ENCODE results near the gene OGN.

Gene OGN

GRCh38 chr9:92402360-92402759 is 2.0 kb downstream of the OGN start:
- no peak overlapping the region for H3K4me3 Mint-ChIP-seq
- no peak for DNase-seq
- peaks cover 16% of the 10 kb centered on the region for H3K9me3 Mint-ChIP-seq
- H3K36me3 Mint-ChIP-seq (ENCODE audit: low read depth): peaks cover 10% of the 10 kb centered on the region
- peaks cover 18% of the 10 kb centered on the region for H3K4me1 Mint-ChIP-seq
- H3K27ac Mint-ChIP-seq: no peak overlapping the region
- TF ChIP-seq CTCF (IDR thresholded peaks at IDR 0.05): no peak
- H3K27me3 Mint-ChIP-seq (ENCODE audit: low read depth, poor library complexity): no peaks in the 10 kb centered on the region

- Mint-ChIP-seq H3K27ac (no peak overlapping the region), H3K4me1 (no peaks in the 10 kb centered on the region), H3K27me3 (ENCODE audit: low read depth, poor library complexity) (peaks cover 3% of the 10 kb centered on the region), H3K4me3 (no peak overlapping the region), H3K9me3 (peaks cover 16% of the 10 kb centered on the region), H3K36me3 (ENCODE audit: low read depth) (peaks cover 10% of the 10 kb centered on the region)
- TF ChIP-seq CTCF (IDR thresholded peaks at IDR 0.05): no peak
- DNase-seq: no peak
Measured at GRCh38 chr9:92397853-92398252, 6.5 kb downstream of the OGN start.

- Mint-ChIP-seq H3K36me3 (ENCODE audit: low read depth) (peaks cover 10% of the 10 kb centered on the region), H3K9me3 (peaks cover 16% of the 10 kb centered on the region)
Measured at GRCh38 chr9:92395617-92396016, 8.8 kb downstream of the OGN start.

GRCh38 chr9:92393686-92394085 is 10.7 kb downstream of the OGN start:
- Mint-ChIP-seq H3K4me3 (no peak overlapping the region), H3K27ac (no peak overlapping the region), H3K9me3 (peaks cover 12% of the 10 kb centered on the region), H3K4me1 (no peaks in the 10 kb centered on the region), H3K27me3 (ENCODE audit: low read depth, poor library complexity) (peaks cover 3% of the 10 kb centered on the region), H3K36me3 (ENCODE audit: low read depth) (peaks cover 10% of the 10 kb centered on the region)
- no peak for TF ChIP-seq CTCF (IDR thresholded peaks at IDR 0.05)
- no peak for DNase-seq

More at GRCh38 chr9:92395617-92396016, 8.8 kb downstream of the OGN start:
- Mint-ChIP-seq H3K27ac (no peak overlapping the region), H3K27me3 (ENCODE audit: low read depth, poor library complexity) (peaks cover 3% of the 10 kb centered on the region), H3K4me3 (no peak overlapping the region), H3K4me1 (no peaks in the 10 kb centered on the region)
- DNase-seq: no peak
- TF ChIP-seq CTCF (IDR thresholded peaks at IDR 0.05): no peak

- no peak for TF ChIP-seq CTCF (IDR thresholded peaks at IDR 0.05)
- H3K4me3 Mint-ChIP-seq: no peak overlapping the region
- H3K9me3 Mint-ChIP-seq: peaks cover 3% of the 10 kb centered on the region
- peaks cover 1% of the 10 kb centered on the region for H3K36me3 Mint-ChIP-seq (ENCODE audit: low read depth)
- peaks cover 3% of the 10 kb centered on the region for H3K27me3 Mint-ChIP-seq (ENCODE audit: low read depth, poor library complexity)
- no peak for DNase-seq
- H3K27ac Mint-ChIP-seq: no peak overlapping the region
- no peaks in the 10 kb centered on the region for H3K4me1 Mint-ChIP-seq
Measured at GRCh38 chr9:92392690-92393089, 11.7 kb downstream of the OGN start.

- no peak for DNase-seq
- TF ChIP-seq CTCF (IDR thresholded peaks at IDR 0.05): no peak
- H3K9me3 Mint-ChIP-seq: no peaks in the 10 kb centered on the region
- H3K36me3 Mint-ChIP-seq (ENCODE audit: low read depth): no peaks in the 10 kb centered on the region
- no peaks in the 10 kb centered on the region for H3K27me3 Mint-ChIP-seq (ENCODE audit: low read depth, poor library complexity)
- no peaks in the 10 kb centered on the region for H3K4me1 Mint-ChIP-seq
- no peak overlapping the region for H3K4me3 Mint-ChIP-seq
- no peak overlapping the region for H3K27ac Mint-ChIP-seq
Measured at GRCh38 chr9:92385953-92386352, 18.4 kb downstream of the OGN start.
